Thyroid gland (tissue), 4 donors: ENCODE measurements around the gene VWA3B.

Source experiments
- POLR2A ChIP-seq, 2 donors: fragments of 450-650 bp; IDR thresholded peaks; one replicate each; pipeline ENCODE4 v1.6.1; 2017; ENCODE audit warnings: antibody characterized with exemption in 2 of 2, mild to moderate bottlenecking in 2 of 2, moderate library complexity in 1 of 2
- TF ChIP-seq, protein P1 (sequence below), 6 experiments: fragments of 200-600 bp in 3 of 6; fragments of 450-650 bp in 3 of 6; sonication (generic) in 3 of 6; IDR thresholded peaks; one replicate each; pipeline ENCODE4 v1.5.1; 2016 to 2019; ENCODE audit warnings: antibody characterized with exemption in 6 of 6, mild to moderate bottlenecking in 2 of 6, inconsistent platforms in 1 of 6, moderate library complexity in 1 of 6

DNA sequence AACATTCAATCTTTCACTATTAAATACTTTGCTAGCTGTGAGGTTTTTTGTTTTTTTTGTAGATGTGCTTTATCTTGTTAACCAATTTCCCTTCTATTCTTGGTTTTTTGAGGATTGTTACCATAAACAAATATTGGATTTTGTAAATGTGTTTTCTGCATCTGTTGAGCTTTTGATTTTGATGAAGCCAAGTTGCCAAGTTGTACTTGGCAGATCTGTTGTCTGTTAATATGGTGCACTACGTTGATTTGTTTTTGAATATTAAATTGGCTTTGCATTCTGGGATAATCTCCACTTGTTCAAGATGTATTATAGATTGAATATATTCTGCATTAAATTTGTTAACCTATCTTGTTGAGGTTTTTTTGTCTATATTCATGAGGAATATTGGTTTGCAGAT, 114.6 kb downstream of the VWA3B start:
- no peak for TF ChIP-seq POLR2A (IDR thresholded peaks at IDR 0.05)
- TF ChIP-seq, protein P1, sequence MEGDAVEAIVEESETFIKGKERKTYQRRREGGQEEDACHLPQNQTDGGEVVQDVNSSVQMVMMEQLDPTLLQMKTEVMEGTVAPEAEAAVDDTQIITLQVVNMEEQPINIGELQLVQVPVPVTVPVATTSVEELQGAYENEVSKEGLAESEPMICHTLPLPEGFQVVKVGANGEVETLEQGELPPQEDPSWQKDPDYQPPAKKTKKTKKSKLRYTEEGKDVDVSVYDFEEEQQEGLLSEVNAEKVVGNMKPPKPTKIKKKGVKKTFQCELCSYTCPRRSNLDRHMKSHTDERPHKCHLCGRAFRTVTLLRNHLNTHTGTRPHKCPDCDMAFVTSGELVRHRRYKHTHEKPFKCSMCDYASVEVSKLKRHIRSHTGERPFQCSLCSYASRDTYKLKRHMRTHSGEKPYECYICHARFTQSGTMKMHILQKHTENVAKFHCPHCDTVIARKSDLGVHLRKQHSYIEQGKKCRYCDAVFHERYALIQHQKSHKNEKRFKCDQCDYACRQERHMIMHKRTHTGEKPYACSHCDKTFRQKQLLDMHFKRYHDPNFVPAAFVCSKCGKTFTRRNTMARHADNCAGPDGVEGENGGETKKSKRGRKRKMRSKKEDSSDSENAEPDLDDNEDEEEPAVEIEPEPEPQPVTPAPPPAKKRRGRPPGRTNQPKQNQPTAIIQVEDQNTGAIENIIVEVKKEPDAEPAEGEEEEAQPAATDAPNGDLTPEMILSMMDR (IDR thresholded peaks at IDR 0.05) = no peak
